DOHH2 (cell line): ENCODE data around the gene TMEM41B.
A peak's percentile ranks its signal among the peaks of the same experiment; 100 is the strongest.
"Not testable (repeated sequence)": the region's sequence is repeated elsewhere in the genome, so short reads cannot be mapped to it uniquely, and the experiment has no call there.

Experiments used
- H3F3A ChIP-seq: fragments of 200-600 bp; sonication (generic), shearing (Covaris generic); 2 replicates; pipeline ENCODE4 v1.6.0; 2016; ENCODE audit warnings: antibody characterized with exemption, mild to moderate bottlenecking; ENCODE audit not compliant: control insufficient read depth, insufficient read depth
- H3K27ac ChIP-seq: fragments of 200-600 bp; sonication (generic); 2 replicates; pipeline ENCODE4 v1.5.1; 2014; ENCODE audit warnings: low read depth, mild to moderate bottlenecking, low read length, moderate library complexity
- H3K27me3 ChIP-seq: fragments of 200-600 bp; sonication (generic); 2 replicates; pipeline ENCODE4 v1.6.1; 2014; ENCODE audit warnings: mild to moderate bottlenecking, low read length, mixed read lengths; ENCODE audit not compliant: control insufficient read depth
- H3K36me3 ChIP-seq: fragments of 200-600 bp; sonication (generic); 2 replicates; pipeline ENCODE4 v1.6.1; 2014; ENCODE audit warnings: mild to moderate bottlenecking, low read length, moderate library complexity, mixed read lengths; ENCODE audit not compliant: control insufficient read depth
- H3K4me1 ChIP-seq: fragments of 200-600 bp; sonication (generic); 2 replicates; pipeline ENCODE4 v1.6.1; 2014; ENCODE audit warnings: mild to moderate bottlenecking, low read length, mixed read lengths; ENCODE audit not compliant: control insufficient read depth
- H3K4me2 ChIP-seq: fragments of 200-600 bp; sonication (generic); 2 replicates; pipeline ENCODE4 v1.6.0; 2014; ENCODE audit warnings: mild to moderate bottlenecking, low read length, moderate library complexity
- H3K4me3 ChIP-seq: fragments of 200-600 bp; sonication (generic); 2 replicates; pipeline ENCODE4 v1.5.1; 2014; ENCODE audit warnings: mild to moderate bottlenecking, low read length, mixed read lengths
- H3K79me2 ChIP-seq: fragments of 200-600 bp; sonication (generic); 2 replicates; pipeline ENCODE4 v1.6.1; 2014; ENCODE audit warnings: mild to moderate bottlenecking, low read length, mixed read lengths; ENCODE audit not compliant: control insufficient read depth
- H3K9me2 ChIP-seq: fragments of 200-600 bp; sonication (generic); replicated peaks from 2 replicates; pipeline ENCODE4 v1.6.1; 2014; ENCODE audit warnings: mild to moderate bottlenecking, low read length, mixed read lengths; ENCODE audit not compliant: control insufficient read depth
- H3K9me3 ChIP-seq: fragments of 200-600 bp; sonication (generic); 2 replicates; pipeline ENCODE4 v1.6.1; 2014; ENCODE audit warnings: antibody characterized with exemption, low read length, mixed read lengths; ENCODE audit not compliant: control insufficient read depth, insufficient read depth
- H4K20me1 ChIP-seq: fragments of 200-600 bp; sonication (generic); 2 replicates; pipeline ENCODE4 v1.6.0; 2014; ENCODE audit warnings: low read depth, mild to moderate bottlenecking, antibody characterized with exemption, low read length, moderate library complexity; ENCODE audit not compliant: control insufficient read depth, insufficient read depth
- CTCF ChIP-seq: fragments of 200-600 bp; sonication (generic); IDR thresholded peaks from one replicate; pipeline ENCODE4 v1.5.1; 2014; ENCODE audit warnings: antibody characterized with exemption, mild to moderate bottlenecking, low read depth, low read length; ENCODE audit not compliant: poor library complexity, severe bottlenecking
- EZH2phosphoT487 ChIP-seq: fragments of 200-600 bp; sonication (generic); IDR thresholded peaks from 2 replicates; pipeline ENCODE4 v1.6.1; 2017; ENCODE audit warnings: borderline replicate concordance, mild to moderate bottlenecking, antibody characterized with exemption, low read length, moderate library complexity, mixed read lengths

TMEM41B gene

GRCh38 chr11:9314291-9315077 lies at the start of gene TMEM41B:
TMEM41B (minus strand) TSS chr11:9314593; CDS start chr11:9314441, 152 bp downstream.
- H3F3A ChIP-seq, result 0 out of 2 replicates have a peak, but pooled peaks cover 3% of the 10 kb centered on the region
- H3K9me2 ChIP-seq, result no peaks in the 10 kb centered on the region
- H3K4me1 ChIP-seq, result peaks cover 28% of the 10 kb centered on the region
- no peaks in the 10 kb centered on the region for H3K9me3 ChIP-seq
- H3K4me3 ChIP-seq, result peak within 1 kb of the TSS; percentile 90
- TF ChIP-seq EZH2phosphoT487 (no peak), CTCF (no peak)
- H3K27ac ChIP-seq, result peak within 1 kb of the TSS; percentile 72
- peak within 1 kb of the TSS; percentile 75 for H3K4me2 ChIP-seq
- no peaks in the 10 kb centered on the region for H3K27me3 ChIP-seq
- H3K36me3 ChIP-seq, result 0 out of 2 replicates have a peak, but pooled peaks cover 2% of the 10 kb centered on the region
- H3K79me2 ChIP-seq, result peaks cover 48% of the 10 kb centered on the region
- no peaks in the 10 kb centered on the region for H4K20me1 ChIP-seq

GRCh38 chr11:9362393-9362863 lies 48.0 kb upstream of the TMEM41B start:
- Histone ChIP-seq H3K9me3 (no peaks in the 10 kb centered on the region), H3K9me2 (no peaks in the 10 kb centered on the region), H3K36me3 (no peaks in the 10 kb centered on the region), H3K4me1 (peaks cover 13% of the 10 kb centered on the region), H4K20me1 (no peaks in the 10 kb centered on the region), H3K79me2 (no peaks in the 10 kb centered on the region), H3K4me2 (no peak overlapping the region), H3K4me3 (no peak overlapping the region), H3F3A (peaks cover 10% of the 10 kb centered on the region; the same call in 1 of the 2 replicates), H3K27me3 (no peaks in the 10 kb centered on the region), H3K27ac (no peak overlapping the region)
- TF ChIP-seq CTCF (no peak), EZH2phosphoT487 (no peak)

GRCh38 chr11:9360862-9361622 lies 46.6 kb upstream of the TMEM41B start:
- H3K27me3 ChIP-seq, H3K36me3 ChIP-seq, H3K9me3 ChIP-seq, H3K27ac ChIP-seq, H3K4me2 ChIP-seq, H3K9me2 ChIP-seq, H3K4me3 ChIP-seq, H3K79me2 ChIP-seq, H4K20me1 ChIP-seq: not testable (repeated sequence)
- Histone ChIP-seq H3K4me1 (peaks cover 13% of the 10 kb centered on the region), H3F3A (peaks cover 10% of the 10 kb centered on the region; the same call in 1 of the 2 replicates)
